IPS-11a (cell line): ENCODE measurements around the gene SLC39A11.

Experiments used
- H3K4me3 ChIP-seq: one replicate; pipeline ENCODE4 v1.5.1; 2013; ENCODE audit warnings: low read depth, low read length, control low read depth

Gene SLC39A11

DNA sequence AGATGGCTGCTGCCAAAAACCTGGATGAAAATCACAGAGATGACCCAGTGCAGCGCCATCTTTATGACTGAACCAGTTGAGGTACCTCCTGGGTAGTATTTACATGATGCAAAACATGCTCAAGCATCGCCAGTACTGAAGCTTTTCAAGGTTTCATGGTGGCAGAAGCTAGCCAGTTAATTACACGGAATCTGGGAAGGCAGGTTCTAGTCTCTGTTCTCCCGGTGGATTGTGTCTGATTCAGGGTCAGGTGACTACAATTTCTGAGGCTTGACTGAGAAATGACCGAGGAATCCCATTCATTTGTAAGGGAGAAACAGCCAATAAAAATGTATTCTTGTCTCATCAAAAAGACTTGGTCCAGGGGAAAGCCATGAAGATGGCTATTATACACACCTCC is 209.1 kb downstream of the SLC39A11 start:
- no peak overlapping the region for H3K4me3 ChIP-seq

DNA sequence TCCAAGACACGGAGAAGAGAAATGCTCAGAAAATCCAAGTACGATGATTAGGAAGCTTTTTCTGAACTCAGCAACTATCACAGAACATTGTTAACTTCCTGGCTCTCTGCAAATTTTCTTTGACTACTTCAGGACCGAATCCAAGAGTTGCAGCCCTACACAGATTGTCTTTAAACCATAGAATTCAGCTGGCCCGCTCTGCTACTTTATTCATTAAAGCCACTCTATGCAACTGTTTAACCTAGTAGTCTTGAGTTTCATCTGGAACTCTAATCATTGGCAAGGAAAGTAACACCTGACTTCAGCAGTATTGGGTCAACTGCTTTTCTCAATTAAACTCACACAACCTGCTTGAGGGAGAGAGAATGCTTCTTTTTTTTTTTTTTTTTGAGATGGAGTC is 210.1 kb downstream of the SLC39A11 start:
- no peak overlapping the region for H3K4me3 ChIP-seq

DNA sequence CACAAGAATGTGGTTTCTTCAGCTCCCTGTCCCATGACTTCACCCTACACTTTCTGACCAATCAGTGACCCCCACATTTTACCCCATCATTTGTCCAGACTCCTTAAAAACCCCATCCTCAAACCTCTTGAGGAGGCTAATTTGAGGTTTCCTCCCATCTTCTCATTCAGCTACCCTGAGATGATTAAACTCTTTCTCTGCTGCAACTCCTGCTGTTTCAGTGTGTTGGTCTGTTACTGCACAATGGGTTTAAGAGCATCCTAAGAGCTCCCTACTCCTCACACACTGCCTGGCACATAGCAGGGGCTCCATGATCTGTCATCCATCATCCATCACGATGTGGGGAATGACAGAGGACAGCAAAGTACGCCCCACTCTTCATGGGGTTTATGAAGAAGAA is 212.6 kb downstream of the SLC39A11 start:
- no peak overlapping the region for H3K4me3 ChIP-seq

DNA sequence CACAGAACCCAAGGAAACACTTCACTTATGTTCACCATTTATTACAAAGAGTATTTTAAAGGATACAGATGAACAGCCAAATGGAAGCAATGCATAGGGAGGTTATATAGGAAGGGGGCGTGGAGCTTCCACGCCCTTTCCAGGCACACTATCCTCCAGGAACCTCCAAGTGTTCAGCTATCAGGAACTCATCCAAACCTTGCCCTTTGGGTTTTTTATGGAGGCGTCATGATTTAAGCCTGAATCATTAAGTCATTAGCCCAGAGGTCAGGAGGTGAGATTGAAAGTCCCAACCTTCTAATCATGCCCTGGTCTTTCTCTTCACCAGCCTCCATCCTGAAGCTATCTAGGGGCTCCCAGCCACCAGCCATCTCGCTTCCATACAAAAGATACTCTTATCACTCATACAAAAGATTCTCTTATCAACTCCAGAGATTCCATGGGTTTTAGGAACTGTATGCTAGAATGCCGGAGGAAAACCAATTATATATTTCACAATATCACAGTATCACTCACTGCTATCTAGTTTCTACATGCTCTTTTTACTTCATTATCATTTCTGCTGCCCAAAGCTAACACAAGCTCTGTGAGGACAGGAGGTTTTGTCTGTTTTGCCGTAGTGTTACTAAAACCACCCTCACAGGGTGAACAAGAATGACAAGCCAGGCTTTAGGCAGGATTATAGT is 213.4 kb downstream of the SLC39A11 start:
- no peak overlapping the region for H3K4me3 ChIP-seq

DNA sequence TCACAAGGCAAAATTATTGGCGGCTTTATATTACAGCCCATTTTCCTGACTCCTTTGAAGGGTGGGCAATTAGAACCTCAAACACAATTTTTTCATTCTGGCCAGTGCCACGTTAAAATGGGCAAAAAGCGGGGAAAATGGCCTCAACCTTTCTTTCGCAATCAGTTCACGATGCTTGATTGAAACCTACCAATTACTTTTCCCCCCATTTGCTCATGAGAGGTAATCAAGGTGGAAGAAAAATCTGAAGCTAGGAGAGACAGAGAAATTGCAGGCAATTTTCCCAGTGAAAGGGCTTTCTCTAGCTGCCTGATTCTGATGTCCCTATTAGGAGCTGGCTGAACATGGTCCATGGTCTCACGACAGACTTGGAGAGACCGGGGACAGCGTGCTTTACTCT is 215.1 kb downstream of the SLC39A11 start:
- H3K4me3 ChIP-seq: no peak overlapping the region

DNA sequence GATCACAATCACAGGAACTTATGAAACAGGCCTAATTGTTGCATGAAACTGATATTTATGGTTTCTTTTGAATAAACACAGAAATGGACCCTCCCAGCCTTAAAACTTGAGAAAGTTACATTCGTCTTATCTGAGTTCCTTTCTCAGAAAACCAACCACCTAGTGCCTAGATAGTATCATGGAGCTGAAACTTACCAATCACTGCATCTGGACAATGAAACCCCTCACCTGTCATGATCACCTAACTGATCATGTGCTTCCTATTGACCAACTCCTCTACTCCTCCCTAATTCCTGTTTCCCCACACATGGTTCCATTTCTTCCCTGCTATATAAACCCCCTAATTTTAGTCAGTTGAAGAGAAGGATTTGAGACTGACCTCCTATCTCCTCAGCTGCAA is 216.1 kb downstream of the SLC39A11 start:
- H3K4me3 ChIP-seq: no peak overlapping the region

DNA sequence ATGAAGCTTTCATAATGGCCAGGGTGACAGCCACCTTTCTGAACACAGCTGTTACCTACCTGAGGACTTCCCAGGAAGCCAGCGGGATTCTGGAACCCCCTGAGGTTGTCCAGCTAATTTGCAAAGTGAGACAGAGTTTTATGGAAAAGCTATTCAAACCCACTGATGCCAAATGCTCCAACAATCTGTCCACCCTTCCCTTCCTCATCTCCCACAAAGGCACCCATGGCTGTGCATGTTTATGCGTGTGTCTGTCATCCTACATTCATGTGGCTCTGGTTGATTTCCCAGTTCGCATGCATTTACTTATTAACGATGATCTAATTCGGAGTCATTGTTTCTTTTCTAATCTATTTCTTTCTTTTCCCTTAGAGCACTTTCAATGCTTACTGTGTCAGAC is 217.1 kb downstream of the SLC39A11 start:
- H3K4me3 ChIP-seq: no peak overlapping the region

DNA sequence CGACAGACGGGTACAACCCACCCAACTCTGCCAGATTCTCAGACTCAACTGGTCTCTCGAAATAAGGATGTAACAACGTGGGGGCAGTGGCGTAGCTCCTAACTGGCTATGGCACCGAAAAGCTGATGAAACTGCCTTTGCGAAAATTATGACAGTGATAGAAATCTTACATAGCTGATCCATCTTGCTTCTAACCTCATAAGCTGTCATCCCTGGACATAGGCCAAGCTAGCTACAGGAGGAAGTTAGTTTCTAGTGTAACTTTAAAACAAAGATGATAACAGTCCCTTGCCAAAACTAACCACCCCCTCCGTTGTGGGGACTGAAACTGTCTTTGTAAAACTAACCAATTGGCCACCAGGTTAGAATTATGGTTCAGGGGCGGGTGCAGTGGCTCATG is 220.1 kb downstream of the SLC39A11 start:
- H3K4me3 ChIP-seq: no peak overlapping the region

DNA sequence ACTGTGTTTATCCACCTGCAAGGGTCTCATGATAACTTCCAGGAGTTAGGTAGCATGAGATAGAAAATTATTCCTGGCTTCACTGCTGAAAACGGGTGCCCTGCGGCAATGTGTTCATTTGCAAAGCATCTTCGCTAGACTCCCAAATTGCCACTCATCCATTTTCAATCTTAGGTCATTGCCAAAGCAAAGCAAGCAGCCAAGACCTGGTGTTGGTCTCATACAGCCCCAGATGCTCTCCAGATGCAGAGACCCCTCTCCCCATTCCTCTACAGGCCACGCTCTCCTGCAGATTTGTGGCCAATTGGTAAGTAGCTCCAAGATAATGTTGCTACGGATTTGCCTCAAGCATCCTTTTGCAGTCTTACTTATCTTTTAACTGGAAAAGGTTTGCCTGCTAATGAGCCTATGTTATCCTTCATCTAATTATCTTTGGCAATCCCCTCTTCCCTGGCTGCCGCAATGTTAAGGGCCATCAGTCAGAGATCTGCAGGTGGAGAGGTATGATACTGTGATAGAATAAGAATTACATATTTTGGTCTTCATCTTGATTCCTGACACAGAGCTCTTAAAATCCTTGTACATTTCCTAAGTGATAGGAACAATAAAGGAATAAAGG is 222.0 kb downstream of the SLC39A11 start:
- no peak overlapping the region for H3K4me3 ChIP-seq

DNA sequence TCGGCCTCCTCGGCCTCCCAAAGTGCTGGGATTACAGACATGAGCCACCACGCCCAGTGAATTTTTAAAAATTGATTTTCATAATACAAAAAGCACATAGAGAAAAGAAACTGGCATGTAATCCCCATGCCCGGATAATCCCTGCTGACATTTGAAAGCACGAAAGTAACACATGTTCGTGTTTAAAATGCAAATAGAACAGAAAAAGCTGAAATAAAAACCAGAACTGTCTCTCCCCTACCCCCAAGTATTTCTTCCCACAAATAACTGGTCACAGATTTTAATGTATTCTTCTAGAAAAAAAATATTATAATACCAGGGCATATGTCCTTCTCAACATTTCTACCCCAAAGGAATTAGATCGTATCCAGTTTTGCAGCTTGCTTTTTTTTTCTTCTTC is 222.9 kb downstream of the SLC39A11 start:
- no peak overlapping the region for H3K4me3 ChIP-seq

DNA sequence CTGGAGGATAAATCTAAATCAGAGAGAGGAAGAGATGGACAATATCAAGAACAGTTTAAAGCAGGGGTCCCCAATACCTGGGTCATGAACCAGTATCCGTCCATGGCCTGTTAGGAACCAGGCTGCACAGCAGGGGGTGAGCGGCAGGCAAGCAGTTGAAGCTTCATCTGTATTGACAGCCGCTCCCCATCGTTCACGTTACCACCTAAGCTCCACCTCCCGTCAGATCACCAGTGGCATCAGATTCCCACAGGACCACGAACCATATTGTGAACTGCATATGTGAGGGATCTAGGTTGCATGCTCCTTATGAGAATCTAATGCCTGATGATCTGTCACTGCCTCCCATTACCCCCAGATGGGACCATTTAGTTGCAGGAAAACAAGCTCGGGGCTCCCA is 226.5 kb downstream of the SLC39A11 start:
- no peak overlapping the region for H3K4me3 ChIP-seq

DNA sequence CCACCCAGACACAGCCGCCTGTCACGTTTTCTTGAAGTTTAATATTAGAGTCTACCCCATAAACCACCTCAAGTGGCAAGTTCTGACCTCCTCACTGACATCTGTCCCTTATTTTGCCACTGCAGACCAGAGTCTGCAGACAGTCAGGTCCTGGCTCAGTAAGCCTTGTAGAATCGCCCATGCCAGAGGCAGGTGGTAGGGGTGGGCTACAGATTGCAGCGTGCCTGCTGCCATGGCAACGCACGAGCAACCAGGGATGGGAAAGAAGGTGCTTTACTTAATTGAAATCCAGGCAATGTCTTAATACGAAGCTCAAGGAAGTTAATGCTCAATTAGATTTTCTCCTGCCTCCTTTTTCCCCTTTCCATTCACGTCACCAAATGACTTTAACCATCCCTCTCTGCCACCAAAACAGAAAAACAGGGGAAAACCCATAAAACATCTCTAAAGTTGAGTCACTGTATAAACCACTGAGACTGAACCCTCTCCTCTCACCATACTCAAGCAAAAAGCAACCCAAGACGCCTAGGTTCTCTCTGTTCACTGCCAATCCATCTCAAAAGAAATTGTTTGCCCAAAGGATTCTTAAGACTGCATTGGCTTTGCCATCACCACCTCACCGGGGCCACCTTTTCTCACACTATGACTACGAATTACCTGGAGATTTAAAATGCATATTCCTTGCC is 228.8 kb downstream of the SLC39A11 start:
- no peak overlapping the region for H3K4me3 ChIP-seq

DNA sequence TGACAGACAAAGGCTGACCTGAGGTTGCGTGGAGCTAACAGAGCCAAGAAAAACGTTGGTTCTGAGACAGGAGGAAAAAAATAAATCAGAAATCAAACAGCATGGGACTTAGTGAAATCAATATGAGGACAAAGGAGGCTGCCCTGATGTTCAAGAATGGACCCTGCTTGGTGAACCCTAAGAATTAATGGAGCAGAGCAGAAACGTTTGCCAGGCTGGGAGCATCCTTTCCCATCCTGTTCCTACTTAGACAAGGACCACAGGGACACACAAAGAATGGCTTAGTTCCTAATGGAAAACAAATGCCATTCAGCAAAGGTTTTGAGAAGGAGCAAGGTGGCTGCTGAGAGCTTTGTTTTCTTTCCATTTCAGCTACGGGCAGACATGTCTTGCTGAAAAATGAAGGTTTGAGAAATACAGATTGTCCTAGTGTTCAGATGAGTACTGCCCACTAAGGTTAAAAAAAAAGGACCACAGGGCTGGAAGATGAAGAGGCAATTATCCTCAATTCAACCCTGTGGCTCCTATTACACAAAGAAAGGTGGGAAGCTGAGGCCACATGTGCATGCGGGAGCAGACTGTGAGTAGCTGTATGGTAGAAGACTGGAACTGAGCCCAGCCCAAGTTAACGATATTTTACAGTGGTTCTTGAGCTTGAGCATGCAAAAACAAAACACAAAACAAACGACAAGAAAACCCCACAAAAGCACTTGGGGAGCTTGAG is 230.1 kb downstream of the SLC39A11 start:
- H3K4me3 ChIP-seq: no peak overlapping the region

DNA sequence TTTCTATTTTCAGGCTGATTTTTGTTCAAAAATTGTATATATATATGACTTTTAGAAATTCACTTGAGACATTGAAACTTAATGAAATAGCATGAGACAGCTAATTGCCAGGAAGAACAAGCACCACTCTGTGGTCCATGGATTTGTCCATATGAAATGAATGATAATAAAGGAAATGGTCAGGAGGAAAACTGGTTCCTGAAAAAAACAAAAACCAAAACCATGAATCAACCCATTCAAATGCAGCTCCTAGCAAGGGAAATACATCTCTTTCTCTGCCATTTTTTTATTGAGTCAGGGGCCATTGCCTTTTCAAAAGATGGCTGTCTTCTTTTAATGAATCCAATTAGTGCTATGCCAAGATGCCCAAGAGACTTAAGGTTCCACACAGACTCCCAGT is 230.7 kb downstream of the SLC39A11 start:
- H3K4me3 ChIP-seq: no peak overlapping the region

DNA sequence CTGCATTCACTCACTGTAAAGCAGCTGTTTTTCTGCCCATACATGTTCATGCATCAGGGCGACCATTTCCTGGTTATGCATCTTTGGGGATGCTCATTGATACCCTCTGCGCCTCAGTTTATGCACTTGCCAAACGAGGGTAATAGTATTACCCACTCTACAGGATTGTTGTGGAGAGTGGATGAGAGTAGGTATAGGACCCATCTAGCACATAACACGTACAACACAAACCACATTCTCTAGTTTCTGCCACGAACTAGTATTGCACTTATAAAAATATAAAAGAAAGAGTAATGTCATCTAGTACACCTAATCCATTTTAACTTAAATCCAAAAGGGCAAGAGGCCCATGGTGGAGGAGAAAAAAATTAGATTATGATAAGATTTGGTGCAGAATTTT is 231.7 kb downstream of the SLC39A11 start:
- H3K4me3 ChIP-seq: no peak overlapping the region

DNA sequence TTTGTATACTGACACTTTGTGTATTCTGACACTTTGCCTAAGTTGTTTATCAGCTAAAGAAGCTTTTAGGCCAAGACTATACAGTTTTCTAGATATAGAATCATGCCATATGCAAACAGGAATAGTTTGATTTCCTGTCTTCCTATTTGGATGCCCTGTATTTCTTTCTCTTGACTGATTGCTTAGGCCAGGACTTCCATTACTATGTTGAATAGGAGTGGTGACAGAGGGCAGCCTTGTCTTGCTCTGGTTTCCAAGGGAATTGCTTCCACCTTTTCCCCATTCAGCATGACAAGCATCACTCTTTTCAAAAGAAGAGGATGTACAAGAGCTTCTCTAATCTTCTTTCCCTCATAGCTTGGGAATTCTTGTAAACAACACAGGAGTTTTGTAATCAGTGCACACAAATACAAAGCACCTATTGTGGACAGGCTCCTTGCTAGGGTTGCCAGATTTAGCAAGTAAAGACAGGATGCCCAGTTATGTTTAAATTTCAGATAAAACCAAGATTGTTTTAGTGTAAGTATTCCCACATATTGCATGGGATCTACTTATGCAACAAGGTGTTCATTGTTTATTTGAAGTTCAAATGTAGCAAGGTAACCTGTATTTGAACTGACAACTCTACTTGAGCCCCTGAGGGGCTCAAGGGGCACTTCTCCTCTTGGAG is 233.5 kb downstream of the SLC39A11 start:
- no peak overlapping the region for H3K4me3 ChIP-seq

DNA sequence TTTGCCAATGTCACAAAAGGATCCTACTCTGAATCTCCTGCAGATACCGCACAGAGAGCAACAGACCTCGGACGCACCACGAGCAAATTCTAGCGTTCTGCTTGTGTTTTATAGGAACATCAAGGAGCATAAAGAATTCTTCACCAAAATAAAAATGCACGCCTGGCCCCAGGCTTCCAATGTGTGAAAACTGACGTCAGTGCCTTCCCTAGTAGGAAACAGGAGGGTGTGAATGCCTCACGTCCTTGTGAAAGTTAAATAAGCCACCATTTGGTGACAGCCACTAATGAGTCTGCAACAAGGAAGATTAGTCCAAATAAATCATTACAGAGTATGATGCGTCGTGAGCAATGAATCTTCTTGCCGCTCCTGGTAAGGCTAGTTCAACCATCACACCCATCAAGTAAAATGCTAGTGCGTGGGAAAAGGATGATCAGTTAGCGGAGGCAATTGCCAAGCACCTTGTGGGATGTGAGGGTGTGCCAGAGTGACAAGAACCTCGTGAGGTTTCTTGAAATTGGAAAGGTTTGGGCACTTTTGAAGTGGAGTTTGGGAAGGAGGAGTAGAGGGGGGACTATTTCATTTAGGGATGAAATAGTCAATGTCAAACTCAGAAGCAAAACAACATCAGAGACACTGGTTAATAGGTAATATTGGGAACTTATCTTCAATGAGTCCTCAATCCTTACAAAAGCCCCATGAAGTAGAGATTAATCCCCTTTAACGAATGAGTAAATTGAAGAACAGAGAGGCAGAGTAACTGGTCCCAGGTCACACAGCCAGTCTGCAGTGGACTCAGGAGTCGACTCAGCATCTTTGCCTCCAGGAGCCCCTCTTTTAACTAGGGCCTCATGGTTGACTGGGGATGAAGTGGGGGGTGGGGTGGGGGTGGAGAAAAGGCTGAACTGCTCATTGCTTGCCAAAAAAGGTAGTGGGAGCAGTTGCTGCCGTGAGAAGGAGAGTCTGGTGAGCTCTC is 238.8 kb downstream of the SLC39A11 start:
- no peak overlapping the region for H3K4me3 ChIP-seq

DNA sequence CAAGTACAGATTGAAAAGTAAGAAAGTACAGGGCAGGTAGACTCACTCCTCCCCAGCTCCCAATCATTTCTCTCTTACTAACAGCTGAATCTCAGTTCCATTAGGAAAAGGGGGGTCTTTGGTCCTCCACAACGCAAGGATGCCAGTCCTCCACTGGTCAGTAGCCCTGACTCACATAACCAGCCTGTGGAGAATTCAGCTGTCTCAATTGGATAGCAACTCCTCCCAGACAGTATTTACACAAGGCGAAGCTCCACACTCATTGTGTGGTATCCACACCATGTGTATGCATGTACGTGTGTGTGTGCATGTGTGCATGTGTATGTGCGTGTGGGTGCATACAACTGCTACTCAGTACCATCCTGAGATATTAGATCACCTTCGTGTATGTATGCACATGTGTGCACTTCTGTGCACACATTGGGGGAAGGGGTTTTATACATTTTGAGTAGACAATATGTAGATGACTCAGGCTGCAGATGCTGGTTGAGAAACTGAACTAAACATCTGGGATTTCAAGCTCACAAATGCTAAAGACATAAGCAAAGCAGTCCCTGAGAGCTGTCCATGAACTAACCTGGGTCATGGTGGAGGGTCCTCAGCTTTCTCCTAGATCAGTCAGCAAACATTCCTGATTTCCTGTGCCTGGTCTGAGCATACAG is 240.1 kb downstream of the SLC39A11 start:
- H3K4me3 ChIP-seq: no peak overlapping the region

DNA sequence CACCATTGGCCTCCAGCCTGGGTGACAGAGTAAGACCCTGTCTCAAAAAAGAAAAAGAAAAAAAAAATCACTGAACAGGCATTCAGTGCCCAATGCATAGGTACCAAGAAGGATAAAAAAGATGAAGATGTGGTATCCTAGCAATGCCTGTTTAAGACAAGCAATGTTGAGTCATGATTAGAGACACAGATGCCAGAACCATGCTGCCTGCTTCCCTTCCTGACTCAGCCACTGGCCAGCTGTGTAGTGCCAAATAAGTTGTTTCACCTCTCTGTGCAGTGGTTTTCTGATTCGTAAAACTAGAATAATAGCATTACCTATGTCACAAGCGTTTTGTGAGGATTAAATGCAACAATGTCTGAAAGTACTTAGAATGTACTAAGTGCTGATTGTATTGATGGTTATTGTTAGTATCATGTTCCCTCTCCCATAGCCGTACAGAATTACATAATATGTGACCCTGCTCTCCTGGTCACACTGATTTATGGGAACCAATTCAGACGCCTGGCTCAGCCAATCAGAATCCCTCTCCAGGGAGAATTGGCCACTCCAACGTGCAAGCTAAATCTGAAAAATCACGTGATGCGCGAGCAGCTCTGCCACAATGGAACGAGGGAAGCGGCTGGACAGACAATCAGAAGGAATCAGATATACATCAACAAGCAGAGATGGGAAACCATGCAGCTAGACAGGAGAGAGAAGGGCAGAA is 241.9 kb downstream of the SLC39A11 start:
- no peak overlapping the region for H3K4me3 ChIP-seq
